Measurements from ENCODE around the gene COL28A1. TPM values are rescaled to one million over a fixed set of nuclear protein-coding genes. Genes with fewer than 3 reads are reported as not detected.
"Not testable (repeated sequence)": the region's sequence is repeated elsewhere in the genome, so short reads cannot be mapped to it uniquely, and the experiment has no call there.

Gene COL28A1
- total and polyA plus RNA-seq, 12 donors = 0.66 to 16.0 (median 2.8) TPM

DNA sequence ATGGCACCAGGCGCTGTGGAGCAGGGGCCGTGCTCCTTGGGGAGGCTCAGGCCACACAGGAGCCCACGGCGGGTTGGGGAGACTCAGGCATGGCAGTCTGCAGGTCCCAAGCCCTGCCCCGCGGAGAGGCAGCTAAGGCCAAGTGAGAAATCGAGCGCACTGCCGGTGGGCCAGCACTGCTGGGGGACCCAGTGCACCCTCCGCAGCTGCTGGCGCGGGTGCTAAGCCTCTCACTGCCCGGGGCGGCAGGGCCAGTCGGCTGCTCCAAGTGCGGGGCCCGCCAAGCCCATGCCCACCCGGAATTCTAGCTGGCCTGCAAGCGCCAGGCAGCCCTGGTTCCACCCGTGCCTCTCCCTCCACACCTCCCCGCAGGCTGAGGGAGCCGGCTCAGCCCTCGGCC lies 57.1 kb downstream of the COL28A1 start:
- intact Hi-C loops (cut with DNase I) = no loop called here
- Histone ChIP-seq H3K4me1 (replicated peaks in 1 of 2) (no peaks in the 10 kb centered on the region), H3K4me3 (no peak overlapping the region), H3K36me3 (replicated peaks in 1 of 2) (no peaks in the 10 kb centered on the region), H3K27me3 (no peaks in the 10 kb centered on the region), H3K27ac (no peak overlapping the region), H3K9me3 (replicated peaks in 1 of 3) (no peaks in the 10 kb centered on the region)
- WGBS, 4 donors = 89 to 93% (median 93%) methylated on average over 7 to 23 of the region's 23 CpGs; no CpG with 5 or more reads in 1 of the 4 donors
- TF ChIP-seq, protein P1, sequence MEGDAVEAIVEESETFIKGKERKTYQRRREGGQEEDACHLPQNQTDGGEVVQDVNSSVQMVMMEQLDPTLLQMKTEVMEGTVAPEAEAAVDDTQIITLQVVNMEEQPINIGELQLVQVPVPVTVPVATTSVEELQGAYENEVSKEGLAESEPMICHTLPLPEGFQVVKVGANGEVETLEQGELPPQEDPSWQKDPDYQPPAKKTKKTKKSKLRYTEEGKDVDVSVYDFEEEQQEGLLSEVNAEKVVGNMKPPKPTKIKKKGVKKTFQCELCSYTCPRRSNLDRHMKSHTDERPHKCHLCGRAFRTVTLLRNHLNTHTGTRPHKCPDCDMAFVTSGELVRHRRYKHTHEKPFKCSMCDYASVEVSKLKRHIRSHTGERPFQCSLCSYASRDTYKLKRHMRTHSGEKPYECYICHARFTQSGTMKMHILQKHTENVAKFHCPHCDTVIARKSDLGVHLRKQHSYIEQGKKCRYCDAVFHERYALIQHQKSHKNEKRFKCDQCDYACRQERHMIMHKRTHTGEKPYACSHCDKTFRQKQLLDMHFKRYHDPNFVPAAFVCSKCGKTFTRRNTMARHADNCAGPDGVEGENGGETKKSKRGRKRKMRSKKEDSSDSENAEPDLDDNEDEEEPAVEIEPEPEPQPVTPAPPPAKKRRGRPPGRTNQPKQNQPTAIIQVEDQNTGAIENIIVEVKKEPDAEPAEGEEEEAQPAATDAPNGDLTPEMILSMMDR (IDR thresholded peaks at IDR 0.05) = no peak
- TF ChIP-seq POLR2A (IDR thresholded peaks at IDR 0.05) = no peak
- DNase-seq = no peak

DNA sequence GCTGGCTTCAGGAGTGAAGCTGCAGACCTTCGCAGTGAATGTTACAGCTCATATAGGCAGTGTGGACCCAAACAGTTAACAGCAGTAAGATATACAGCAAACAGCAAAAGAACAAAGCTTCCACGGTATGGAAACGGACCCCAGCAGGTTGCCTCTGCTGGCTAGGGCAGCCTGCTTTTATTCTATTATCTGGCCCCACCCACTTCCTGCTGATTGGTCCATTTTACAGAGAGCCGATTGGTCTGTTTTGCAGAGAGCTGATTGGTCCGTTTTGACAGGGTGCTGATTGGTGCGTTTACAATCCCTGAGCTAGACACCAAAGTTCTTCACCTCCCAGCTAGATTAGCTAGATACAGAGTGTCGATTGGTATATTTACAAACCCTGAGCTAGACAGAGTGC lies 58.0 kb downstream of the COL28A1 start:
- WGBS, 4 donors = 78 to 90% (median 85%) methylated on average over 7 of the region's 7 CpGs
- H3K4me3 ChIP-seq; DNase-seq; H3K9me3 ChIP-seq (replicated peaks in 1 of 3); H3K27me3 ChIP-seq; H3K4me1 ChIP-seq (replicated peaks in 1 of 2); intact Hi-C loops (cut with DNase I); H3K36me3 ChIP-seq (replicated peaks in 1 of 2); H3K27ac ChIP-seq: not testable (repeated sequence)

DNA sequence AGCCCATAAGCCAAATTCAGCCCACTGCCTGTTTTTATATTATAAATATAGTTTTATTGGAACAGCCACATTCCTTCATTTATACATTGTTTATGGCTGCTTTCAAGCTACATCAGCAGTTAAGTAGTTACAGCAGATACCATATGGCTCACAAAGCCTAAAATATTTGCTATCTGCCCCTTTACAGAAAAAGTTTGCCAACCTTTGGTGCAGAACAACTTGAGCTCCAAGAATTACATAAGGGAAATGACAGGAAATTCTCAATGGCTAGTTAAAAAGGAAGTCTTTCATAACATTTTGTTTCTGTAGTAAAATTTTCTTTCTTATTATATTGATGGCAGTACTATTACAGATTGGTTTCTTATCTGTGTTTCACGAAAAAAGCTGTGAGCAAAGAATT lies 59.3 kb downstream of the COL28A1 start:
- no peak for DNase-seq

DNA sequence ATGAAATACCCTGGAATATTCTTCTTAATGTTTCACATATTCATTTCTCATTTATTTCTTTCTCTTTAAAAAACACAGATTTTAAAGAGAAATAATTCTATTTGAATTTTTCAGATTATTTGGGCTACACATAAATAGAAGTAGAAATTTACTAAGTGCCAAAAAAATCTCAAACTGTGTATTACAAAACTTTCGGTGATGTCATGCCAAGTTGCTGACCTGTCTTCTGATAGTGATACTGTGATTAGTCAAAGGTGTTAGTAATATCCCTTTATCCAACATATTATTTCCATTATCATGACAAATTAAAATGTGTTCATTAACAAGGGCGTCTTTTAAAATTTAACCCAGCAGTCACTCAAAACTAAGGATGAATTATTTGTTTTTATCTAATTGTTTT lies 60.1 kb downstream of the COL28A1 start:
- H3K4me1 ChIP-seq (replicated peaks in 1 of 2) = no peaks in the 10 kb centered on the region
- no peak overlapping the region for H3K4me3 ChIP-seq
- no peak for DNase-seq
- no peak for TF ChIP-seq POLR2A (IDR thresholded peaks at IDR 0.05)
- TF ChIP-seq, protein P1 (IDR thresholded peaks at IDR 0.05) = no peak
- no peaks in the 10 kb centered on the region for H3K9me3 ChIP-seq (replicated peaks in 1 of 3)
- no peak overlapping the region for H3K27ac ChIP-seq
- no peaks in the 10 kb centered on the region for H3K27me3 ChIP-seq
- WGBS, 4 donors = 78 to 84% (median 80%) methylated on average over 2 of the region's 2 CpGs
- H3K36me3 ChIP-seq (replicated peaks in 1 of 2) = no peaks in the 10 kb centered on the region
- intact Hi-C loops (cut with DNase I) = no loop called here

More for the DNA sequence above, 59.3 kb downstream of the COL28A1 start:
- 40 to 51% (median 47%) methylated on average over 1 of the region's 1 CpG for WGBS, 4 donors
- TF ChIP-seq, protein P1 (IDR thresholded peaks at IDR 0.05) = no peak
- TF ChIP-seq POLR2A (IDR thresholded peaks at IDR 0.05) = no peak
- Histone ChIP-seq H3K4me3 (no peak overlapping the region), H3K36me3 (replicated peaks in 1 of 2) (no peaks in the 10 kb centered on the region), H3K9me3 (replicated peaks in 1 of 3) (no peaks in the 10 kb centered on the region), H3K27me3 (no peaks in the 10 kb centered on the region), H3K4me1 (replicated peaks in 1 of 2) (no peaks in the 10 kb centered on the region), H3K27ac (no peak overlapping the region)
- intact Hi-C loops (cut with DNase I) = no loop called here

DNA sequence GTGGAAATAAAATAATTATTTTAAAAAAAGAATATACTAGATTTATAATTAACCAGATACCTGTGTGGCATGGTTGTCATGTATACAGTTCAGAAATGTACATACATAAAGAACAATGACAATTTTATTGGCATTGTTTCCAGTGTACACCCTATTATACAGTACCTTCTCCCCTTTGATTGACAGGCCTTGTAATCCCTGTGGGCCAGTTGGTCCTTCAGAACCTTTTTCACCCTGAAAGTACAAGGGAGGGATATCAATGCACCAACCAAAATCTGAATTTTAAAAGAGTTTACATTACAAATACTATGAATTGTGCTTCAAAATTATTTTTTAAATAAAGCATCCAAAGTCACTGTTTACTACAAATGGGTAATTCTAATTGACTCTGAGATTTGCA lies 61.2 kb downstream of the COL28A1 start:
- Histone ChIP-seq H3K36me3 (replicated peaks in 1 of 2) (no peaks in the 10 kb centered on the region), H3K27me3 (no peaks in the 10 kb centered on the region), H3K4me3 (no peak overlapping the region), H3K4me1 (replicated peaks in 1 of 2) (no peaks in the 10 kb centered on the region), H3K9me3 (replicated peaks in 1 of 3) (no peaks in the 10 kb centered on the region), H3K27ac (no peak overlapping the region)
- no peak for DNase-seq
- intact Hi-C loops (cut with DNase I) = no loop called here
- TF ChIP-seq, protein P1 (IDR thresholded peaks at IDR 0.05) = no peak
- TF ChIP-seq POLR2A (IDR thresholded peaks at IDR 0.05) = no peak

DNA sequence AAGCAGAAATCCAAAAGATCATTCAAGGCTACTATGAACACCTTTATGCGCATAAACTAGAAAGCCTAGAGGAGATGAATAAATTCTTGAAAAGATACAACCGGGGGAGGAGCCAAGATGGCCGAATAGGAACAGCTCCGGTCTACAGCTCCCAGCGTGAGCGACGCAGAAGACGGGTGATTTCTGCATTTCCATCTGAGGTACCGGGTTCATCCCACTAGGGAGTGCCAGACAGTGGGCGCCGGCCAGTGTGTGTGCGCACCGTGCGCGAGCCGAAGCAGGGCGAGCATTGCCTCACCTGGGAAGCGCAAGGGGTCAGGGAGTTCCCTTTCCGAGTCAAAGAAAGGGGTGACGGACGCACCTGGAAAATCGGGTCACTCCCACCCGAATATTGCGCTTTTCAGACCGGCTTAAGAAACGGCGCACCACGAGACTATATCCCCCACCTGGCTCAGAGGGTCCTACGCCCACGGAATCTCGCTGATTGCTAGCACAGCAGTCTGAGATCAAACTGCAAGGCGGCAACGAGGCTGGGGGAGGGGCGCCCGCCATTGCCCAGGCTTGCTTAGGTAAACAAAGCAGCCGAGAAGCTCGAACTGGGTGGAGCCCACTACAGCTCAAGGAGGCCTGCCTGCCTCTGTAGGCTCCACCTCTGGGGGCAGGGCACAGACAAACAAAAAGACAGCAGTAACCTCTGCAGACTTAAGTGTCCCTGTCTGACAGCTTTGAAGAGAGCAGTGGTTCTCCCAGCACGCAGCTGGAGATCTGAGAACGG lies 70.5 kb downstream of the COL28A1 start:
- DNase-seq; H3K27ac ChIP-seq; H3K9me3 ChIP-seq (replicated peaks in 1 of 3); H3K36me3 ChIP-seq (replicated peaks in 1 of 2); intact Hi-C loops (cut with DNase I); H3K4me1 ChIP-seq (replicated peaks in 1 of 2); H3K27me3 ChIP-seq; H3K4me3 ChIP-seq: not testable (repeated sequence)
- 86 to 96% (median 91%) methylated on average over 16 to 28 of the region's 39 CpGs for WGBS, 4 donors

All from adrenal gland (tissue), 12 donors.